ENCODE measurements around the gene RGS3. TPM values are rescaled to one million over a fixed set of nuclear protein-coding genes. Genes with fewer than 3 reads are reported as not detected.
A peak's percentile ranks its signal among the peaks of the same experiment; 100 is the strongest.

RGS3 gene
- total and polyA plus RNA-seq, 2 of the 13 experiments (the other 11 are each of a cell fraction or from before 2014, with no cell fraction given): 17.1 to 28.8 TPM

GRCh38 chr9:113570749-113571711 is 107.5 kb downstream of the RGS3 start:
- DNase-seq (ENCODE audit: low spot score): no peak
- in situ Hi-C loops (cut with HindIII; ENCODE audit: extremely low pct_ligation_motif_present, low pct_unique_long_range_greater_than_20kb) (no loop called here), intact Hi-C loops (cut with micrococcal nuclease; ENCODE audit: unreplicated experiment) (no loop called here)
- ATAC-seq: no peak
- Histone ChIP-seq H3K36me3 (replicated peaks in 1 of 2; ENCODE audit: control insufficient read depth in 1 of 2, insufficient read depth in 2 of 2, low read length in 2 of 2) (peaks cover 0 to 1% of the 10 kb centered on the region in 2 experiments; a peak in 1 of 5 replicates), H3K27me3 (ENCODE audit: control insufficient read depth in 1 of 2, insufficient read depth in 2 of 2, low read length in 2 of 2) (no peaks in the 10 kb centered on the region), H3K9me3 (ENCODE audit: low read length) (no peaks in the 10 kb centered on the region), H3K9ac (ENCODE audit: insufficient read depth, low read depth, low read length) (no peak overlapping the region), H3K4me1 (ENCODE audit: insufficient read depth, low read length) (peaks cover 50% of the 10 kb centered on the region), H3K79me2 (ENCODE audit: insufficient read depth, low read length) (peaks cover 2% of the 10 kb centered on the region), H3K27ac (ENCODE audit: extremely low read length, insufficient read depth, low read length) (no peak overlapping the region), H2AFZ (ENCODE audit: low read length) (no peak overlapping the region), H4K20me1 (ENCODE audit: insufficient read depth, low read length) (no peaks in the 10 kb centered on the region), H3K4me3 (replicated peaks in 1 of 3; ENCODE audit: insufficient read depth in 1 of 3, low read depth in 2 of 3, low read length in 3 of 3) (no peak overlapping the region), H3K4me2 (ENCODE audit: low read depth, low read length) (no peak overlapping the region)
- TF ChIP-seq JUN (CRISPR knock-in tag; IDR thresholded peaks at IDR 0.05): no peak
- TF ChIP-seq HINFP (CRISPR knock-in tag; IDR thresholded peaks at IDR 0.05; ENCODE audit: low read depth): no peak
- no peak for TF ChIP-seq PLSCR1 (CRISPR knock-in tag; IDR thresholded peaks at IDR 0.05; ENCODE audit: borderline replicate concordance)
- no peak for TF ChIP-seq SETDB1 (CRISPR knock-in tag; IDR thresholded peaks at IDR 0.05; ENCODE audit: borderline replicate concordance)
- TF ChIP-seq FOSL2 (CRISPR knock-in tag; IDR thresholded peaks at IDR 0.05): peak; percentile 57
- no peak for TF ChIP-seq ZNF329 (CRISPR knock-in tag; IDR thresholded peaks at IDR 0.05; ENCODE audit: low read depth)
- no peak for TF ChIP-seq ZNF263 (CRISPR knock-in tag; IDR thresholded peaks at IDR 0.05)
- peak; percentile 74 for TF ChIP-seq NFE2L2 (IDR thresholded peaks at IDR 0.05; ENCODE audit: low read length)
- no peak for TF ChIP-seq ZNF414 (CRISPR knock-in tag; IDR thresholded peaks at IDR 0.05)
- peak; percentile 18 to 27; a peak in 1 of 4 replicates for TF ChIP-seq MAFK (conservative IDR thresholded peaks at IDR 0.05 in 1 of 2, IDR thresholded peaks at IDR 0.05 in 1 of 2; ENCODE audit: low read length in 2 of 2)
- 91% methylated on average over 12 of the region's 12 CpGs for WGBS (ENCODE audit: low lambda C conversion rate)
- ChIA-PET CTCF (ENCODE audit: low intra/inter-chr PET ratio, low total read pairs) (no interaction called here), POLR2A (no interaction called here)
- FAIRE-seq: no peak
- BruUV-seq (replicated peaks): no TSS peak
